Central memory CD4-positive, alpha-beta T cell (primary cell): ENCODE measurements around the gene MTCL1.

Source experiments
- DNase-seq: peaks from one replicate; pipeline ENCODE4 v3.0.0; 2022

MTCL1 gene

GRCh38 chr18:8814206-8814605 is 108.8 kb downstream of the MTCL1 start:
- DNase-seq, result no peak

- DNase-seq, result no peak
Observed at GRCh38 chr18:8816220-8816619, 110.9 kb downstream of the MTCL1 start.

- DNase-seq, result no peak
Observed at GRCh38 chr18:8816816-8817215, 111.5 kb downstream of the MTCL1 start.

GRCh38 chr18:8818982-8819381 is 113.6 kb downstream of the MTCL1 start:
- DNase-seq, result no peak

- no peak for DNase-seq
Observed at GRCh38 chr18:8820396-8821082, 115.2 kb downstream of the MTCL1 start.

GRCh38 chr18:8821083-8821465 is 115.7 kb downstream of the MTCL1 start:
- DNase-seq, result no peak

- no peak for DNase-seq
Observed at GRCh38 chr18:8821531-8821930, 116.2 kb downstream of the MTCL1 start.

GRCh38 chr18:8822643-8823042 is 117.3 kb downstream of the MTCL1 start:
- no peak for DNase-seq

GRCh38 chr18:8823530-8823929 is 118.2 kb downstream of the MTCL1 start:
- no peak for DNase-seq

GRCh38 chr18:8824846-8825245 is 119.5 kb downstream of the MTCL1 start:
- DNase-seq, result no peak

- no peak for DNase-seq
Observed at GRCh38 chr18:8825273-8825672, 119.9 kb downstream of the MTCL1 start.

- DNase-seq, result no peak
Observed at GRCh38 chr18:8825729-8826375, 120.5 kb downstream of the MTCL1 start.

GRCh38 chr18:8826514-8826913 is 121.2 kb downstream of the MTCL1 start:
- no peak for DNase-seq

- no peak for DNase-seq
Observed at GRCh38 chr18:8826971-8827370, 121.6 kb downstream of the MTCL1 start.

- DNase-seq, result no peak
Observed at GRCh38 chr18:8828300-8828699, 122.9 kb downstream of the MTCL1 start.

- no peak for DNase-seq
Observed at GRCh38 chr18:8828798-8829197, 123.4 kb downstream of the MTCL1 start.

- no peak for DNase-seq
Observed at GRCh38 chr18:8830067-8831060, 125.0 kb downstream of the MTCL1 start.

GRCh38 chr18:8831112-8831511 is 125.8 kb downstream of the MTCL1 start:
- no peak for DNase-seq

GRCh38 chr18:8831531-8831930 is 126.2 kb downstream of the MTCL1 start:
- DNase-seq, result no peak

- no peak for DNase-seq
Observed at GRCh38 chr18:8833480-8833879, 128.1 kb downstream of the MTCL1 start.

- DNase-seq, result no peak
Observed at GRCh38 chr18:8834881-8835280, 129.5 kb downstream of the MTCL1 start.

GRCh38 chr18:8835521-8835953 is 130.2 kb downstream of the MTCL1 start:
- DNase-seq, result no peak

GRCh38 chr18:8839281-8839680 is 133.9 kb downstream of the MTCL1 start:
- DNase-seq, result no peak
